GM18499 (cell line): Measurements from ENCODE around the gene PRDX5.
"Not testable (repeated sequence)": the region's sequence is repeated elsewhere in the genome, so short reads cannot be mapped to it uniquely, and the experiment has no call there.

Experiments used
- ATAC-seq: cut with Tn5 transposase; IDR thresholded peaks from one replicate; pipeline ENCODE4 v1.9.1; 2021; ENCODE audit warnings: moderate number of reproducible peaks; ENCODE audit not compliant: insufficient read depth, unreplicated experiment

The PRDX5 gene

DNA sequence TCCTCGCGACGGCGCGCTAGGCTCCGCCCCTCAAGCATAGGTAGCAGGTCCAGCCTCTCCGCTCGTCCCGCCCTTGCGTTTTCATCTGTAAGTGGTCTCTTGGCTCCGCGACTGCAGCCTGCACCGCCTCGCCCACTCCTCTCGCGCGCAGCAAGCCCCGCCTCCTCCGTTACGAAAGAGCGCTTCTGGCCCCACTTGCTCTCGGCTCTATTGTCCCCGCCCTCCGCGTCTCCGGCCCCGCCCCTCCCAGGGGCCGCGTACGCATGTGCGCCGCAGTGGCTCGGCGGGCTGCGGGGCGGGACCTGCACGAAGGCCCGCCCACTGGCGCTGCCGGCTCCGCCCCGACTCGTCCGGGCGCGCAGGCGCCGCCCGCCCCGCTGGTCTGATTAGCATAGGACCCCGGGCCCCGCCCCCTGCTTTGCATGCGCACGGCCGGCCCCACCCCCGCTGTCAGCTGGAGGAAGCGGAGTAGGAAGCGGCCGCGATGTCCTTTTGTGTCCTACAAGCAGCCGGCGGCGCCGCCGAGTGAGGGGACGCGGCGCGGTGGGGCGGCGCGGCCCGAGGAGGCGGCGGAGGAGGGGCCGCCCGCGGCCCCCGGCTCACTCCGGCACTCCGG, 12.7 kb upstream of the PRDX5 start, which contains the start of gene ESRRA:
Gene ESRRA, plus strand, starts transcription at position 450 of the 616 bp plus-strand sequence. CDS start 1,656 bp downstream, outside the sequence.
- ATAC-seq = peak; percentile 60

DNA sequence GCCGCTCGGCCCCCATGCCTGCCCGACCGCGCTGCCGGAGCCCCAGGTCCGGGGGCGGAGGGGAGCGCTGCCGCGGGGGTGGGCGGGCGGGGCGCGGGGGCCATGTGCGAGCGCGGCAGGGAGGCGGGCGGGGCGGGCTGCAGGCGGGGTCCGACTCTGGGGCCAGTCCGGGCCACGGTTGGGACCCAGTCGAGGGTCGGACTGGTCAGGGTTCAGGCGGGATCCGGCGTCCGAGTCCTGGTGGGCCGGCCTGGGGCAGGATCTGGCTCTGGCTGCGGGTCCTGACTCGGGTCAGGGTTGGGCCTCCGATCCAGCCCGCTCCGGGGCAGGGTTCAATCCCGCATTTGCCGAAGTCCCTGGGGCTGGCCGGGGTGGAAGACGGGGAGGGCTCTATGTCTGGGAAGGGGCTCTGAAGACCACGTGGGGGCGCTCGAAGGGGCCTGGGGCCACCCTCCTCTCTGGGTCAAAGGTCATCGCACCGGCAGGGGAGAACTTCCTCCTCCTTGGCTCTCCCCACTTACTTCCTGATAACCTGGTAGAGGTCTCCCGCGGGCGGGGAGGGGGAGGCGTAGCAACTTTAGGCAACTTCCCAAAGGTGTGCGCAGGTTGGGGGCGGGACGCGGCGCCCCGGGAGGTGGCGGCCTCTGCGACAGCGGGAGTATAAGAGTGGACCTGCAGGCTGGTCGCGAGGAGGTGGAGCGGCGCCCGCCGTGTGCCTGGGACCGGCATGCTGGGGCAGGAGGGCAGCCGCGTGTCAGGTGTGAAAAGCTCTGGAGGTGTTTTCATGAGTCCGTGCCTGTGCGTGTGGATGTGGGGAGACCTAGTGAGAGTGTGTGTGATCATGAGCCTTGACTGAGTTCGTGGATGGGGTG, 12.0 kb upstream of the PRDX5 start:
- no peak for ATAC-seq

DNA sequence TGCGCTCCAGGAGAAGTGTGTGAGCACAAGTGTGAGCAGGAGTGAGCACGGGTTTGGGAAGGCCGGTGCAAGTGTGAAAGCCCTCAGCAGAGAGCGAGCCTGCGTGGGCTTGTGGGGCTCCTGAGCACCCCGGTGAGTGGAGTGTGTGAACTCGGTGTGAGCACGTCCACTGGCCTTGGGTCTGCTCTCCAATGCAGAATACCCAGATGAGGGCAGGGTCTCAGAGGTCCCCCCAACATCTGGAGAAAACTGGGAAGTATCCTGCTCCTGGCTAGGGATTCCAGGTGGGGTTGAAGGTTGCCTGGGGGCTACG, 11.4 kb upstream of the PRDX5 start:
- ATAC-seq = no peak

DNA sequence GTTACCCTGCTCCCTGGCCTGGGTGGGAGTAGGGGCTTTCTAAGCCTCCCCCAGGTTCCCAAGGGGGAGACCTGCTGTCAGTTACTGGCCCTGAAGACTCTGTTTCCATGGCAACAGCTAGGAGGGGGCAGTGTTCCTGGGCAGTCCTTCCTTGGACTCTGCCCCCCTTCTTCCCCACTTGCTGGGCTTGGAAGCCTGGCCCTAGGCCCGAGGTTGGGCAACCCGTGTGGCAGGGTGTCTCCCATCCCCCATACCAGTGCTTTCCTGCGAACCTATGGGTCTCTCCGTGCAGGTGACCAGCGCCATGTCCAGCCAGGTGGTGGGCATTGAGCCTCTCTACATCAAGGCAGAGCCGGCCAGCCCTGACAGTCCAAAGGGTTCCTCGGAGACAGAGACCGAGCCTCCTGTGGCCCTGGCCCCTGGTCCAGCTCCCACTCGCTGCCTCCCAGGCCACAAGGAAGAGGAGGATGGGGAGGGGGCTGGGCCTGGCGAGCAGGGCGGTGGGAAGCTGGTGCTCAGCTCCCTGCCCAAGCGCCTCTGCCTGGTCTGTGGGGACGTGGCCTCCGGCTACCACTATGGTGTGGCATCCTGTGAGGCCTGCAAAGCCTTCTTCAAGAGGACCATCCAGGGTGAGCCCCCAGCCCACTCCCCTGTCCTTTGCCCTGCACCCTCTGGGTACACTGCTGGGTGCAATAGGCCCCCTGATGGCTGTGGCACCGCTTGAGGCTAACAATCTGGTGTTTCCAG, 10.9 kb upstream of the PRDX5 start:
- ATAC-seq = no peak

DNA sequence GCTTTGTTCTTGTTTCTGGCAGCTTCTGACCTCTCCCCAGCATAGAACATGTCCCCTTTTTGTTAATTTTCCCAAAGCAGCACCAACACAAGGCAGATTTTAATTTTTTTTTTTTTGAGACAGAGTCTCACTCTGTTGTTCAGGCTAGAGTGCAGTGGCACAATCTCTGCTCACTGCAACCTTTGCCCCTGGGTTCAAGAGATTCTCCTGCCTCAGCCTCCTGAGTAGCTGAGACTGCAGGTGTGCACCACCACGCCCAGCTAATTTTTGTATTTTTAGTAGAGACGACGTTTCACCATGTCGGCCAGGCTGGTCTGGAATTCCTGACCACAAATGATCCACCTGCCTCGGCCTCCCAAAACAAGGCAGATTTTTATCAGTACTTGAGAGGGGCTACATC, 10.1 kb upstream of the PRDX5 start:
- ATAC-seq = not testable (repeated sequence)

DNA sequence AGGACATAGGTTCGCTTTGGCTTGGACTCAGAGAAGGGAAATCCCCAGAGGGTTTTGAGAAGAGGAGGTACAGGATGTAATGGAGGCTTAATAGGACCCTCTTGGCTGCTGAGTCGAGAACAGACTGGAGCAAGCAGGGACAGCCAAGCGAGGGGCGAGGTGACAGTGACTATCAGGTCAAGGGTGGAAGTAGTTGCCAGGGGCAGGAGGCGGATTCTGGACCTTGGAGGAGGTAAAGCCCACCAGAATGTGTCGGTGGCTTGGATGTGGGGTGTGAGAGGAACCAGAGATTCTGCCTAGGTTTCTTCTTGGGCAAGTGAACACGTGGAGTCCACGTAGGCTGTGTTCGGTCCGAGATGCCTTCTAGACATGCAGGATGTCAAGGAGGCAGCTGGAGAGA, 5.0 kb upstream of the PRDX5 start:
- no peak for ATAC-seq

DNA sequence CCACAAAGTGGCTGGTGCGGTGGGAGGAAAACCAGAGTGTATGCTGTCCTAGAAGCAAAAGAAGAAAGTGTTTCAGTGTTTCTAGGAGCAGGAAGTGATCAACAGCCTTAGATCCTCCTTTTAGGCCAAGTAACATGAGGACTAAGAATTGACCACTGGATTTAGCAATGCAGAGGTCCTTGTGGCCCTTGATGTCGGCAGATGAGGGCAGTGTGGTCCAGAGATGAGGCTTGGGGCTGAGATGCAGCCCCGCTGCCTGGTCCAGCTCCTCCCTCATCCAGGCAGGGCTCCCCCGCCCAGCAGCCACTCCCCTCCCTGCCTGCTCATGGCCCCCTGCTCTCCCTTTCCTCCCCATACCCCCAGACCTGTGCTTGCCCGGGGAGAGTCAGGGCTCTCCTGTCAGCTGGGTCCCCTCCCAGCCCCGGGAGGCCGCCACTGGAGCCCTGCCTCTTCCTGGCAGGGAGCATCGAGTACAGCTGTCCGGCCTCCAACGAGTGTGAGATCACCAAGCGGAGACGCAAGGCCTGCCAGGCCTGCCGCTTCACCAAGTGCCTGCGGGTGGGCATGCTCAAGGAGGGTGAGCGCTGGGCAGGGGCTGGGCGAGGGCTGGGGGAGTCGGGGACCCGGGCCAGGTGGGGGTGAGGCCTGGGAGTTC, 4.3 kb upstream of the PRDX5 start:
- ATAC-seq = no peak

DNA sequence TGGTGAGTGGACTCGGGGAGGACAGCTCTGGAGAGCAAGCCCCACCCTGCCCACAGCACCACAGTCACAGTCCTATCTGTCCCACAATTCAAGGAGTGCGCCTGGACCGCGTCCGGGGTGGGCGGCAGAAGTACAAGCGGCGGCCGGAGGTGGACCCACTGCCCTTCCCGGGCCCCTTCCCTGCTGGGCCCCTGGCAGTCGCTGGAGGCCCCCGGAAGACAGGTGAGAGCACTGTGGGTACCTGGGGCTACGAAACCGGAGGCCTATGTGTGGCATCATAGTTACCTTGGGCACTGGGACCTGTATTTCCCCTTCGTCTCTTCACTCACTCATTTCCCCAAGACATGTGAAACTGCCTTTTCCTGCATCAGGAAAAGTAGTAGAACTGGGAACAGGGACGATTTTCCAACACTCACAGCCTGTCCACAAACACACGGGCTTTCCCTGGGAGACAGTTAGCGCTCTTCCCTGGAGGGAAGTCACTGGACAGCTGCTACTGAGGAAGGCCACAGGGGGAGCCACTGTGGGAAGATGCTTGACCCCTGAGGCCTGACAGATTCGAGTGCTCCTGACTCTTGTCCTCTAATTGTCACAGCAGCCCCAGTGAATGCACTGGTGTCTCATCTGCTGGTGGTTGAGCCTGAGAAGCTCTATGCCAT, 3.6 kb upstream of the PRDX5 start:
- ATAC-seq = no peak

DNA sequence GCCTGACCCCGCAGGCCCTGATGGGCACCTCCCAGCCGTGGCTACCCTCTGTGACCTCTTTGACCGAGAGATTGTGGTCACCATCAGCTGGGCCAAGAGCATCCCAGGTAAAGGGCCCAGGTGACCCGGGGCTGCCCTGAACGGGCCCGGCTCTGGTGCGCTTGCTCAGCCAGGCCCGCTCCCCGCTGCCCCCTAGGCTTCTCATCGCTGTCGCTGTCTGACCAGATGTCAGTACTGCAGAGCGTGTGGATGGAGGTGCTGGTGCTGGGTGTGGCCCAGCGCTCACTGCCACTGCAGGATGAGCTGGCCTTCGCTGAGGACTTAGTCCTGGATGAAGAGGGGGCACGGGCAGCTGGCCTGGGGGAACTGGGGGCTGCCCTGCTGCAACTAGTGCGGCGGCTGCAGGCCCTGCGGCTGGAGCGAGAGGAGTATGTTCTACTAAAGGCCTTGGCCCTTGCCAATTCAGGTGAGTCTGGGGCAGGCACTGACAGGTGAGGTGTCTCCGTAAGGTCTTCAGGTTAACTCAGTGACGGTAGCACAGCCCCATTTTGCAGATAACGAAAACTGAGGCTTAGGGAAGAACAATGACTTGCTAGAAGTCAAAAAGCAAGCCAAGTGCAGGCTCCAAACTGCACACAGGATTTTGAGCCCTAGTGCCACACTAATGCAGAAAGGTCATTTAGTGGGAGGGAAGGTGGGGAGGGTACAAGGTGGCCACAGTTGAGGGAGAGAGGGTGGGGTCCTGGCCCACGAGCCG, 2.9 kb upstream of the PRDX5 start:
- ATAC-seq = no peak

DNA sequence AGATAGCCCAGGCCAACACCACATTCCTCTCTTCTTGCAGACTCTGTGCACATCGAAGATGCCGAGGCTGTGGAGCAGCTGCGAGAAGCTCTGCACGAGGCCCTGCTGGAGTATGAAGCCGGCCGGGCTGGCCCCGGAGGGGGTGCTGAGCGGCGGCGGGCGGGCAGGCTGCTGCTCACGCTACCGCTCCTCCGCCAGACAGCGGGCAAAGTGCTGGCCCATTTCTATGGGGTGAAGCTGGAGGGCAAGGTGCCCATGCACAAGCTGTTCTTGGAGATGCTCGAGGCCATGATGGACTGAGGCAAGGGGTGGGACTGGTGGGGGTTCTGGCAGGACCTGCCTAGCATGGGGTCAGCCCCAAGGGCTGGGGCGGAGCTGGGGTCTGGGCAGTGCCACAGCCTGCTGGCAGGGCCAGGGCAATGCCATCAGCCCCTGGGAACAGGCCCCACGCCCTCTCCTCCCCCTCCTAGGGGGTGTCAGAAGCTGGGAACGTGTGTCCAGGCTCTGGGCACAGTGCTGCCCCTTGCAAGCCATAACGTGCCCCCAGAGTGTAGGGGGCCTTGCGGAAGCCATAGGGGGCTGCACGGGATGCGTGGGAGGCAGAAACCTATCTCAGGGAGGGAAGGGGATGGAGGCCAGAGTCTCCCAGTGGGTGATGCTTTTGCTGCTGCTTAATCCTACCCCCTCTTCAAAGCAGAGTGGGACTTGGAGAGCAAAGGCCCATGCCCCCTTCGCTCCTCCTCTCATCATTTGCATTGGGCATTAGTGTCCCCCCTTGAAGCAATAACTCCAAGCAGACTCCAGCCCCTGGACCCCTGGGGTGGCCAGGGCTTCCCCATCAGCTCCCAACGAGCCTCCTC, 2.0 kb upstream of the PRDX5 start:
- ATAC-seq = not testable (repeated sequence)

DNA sequence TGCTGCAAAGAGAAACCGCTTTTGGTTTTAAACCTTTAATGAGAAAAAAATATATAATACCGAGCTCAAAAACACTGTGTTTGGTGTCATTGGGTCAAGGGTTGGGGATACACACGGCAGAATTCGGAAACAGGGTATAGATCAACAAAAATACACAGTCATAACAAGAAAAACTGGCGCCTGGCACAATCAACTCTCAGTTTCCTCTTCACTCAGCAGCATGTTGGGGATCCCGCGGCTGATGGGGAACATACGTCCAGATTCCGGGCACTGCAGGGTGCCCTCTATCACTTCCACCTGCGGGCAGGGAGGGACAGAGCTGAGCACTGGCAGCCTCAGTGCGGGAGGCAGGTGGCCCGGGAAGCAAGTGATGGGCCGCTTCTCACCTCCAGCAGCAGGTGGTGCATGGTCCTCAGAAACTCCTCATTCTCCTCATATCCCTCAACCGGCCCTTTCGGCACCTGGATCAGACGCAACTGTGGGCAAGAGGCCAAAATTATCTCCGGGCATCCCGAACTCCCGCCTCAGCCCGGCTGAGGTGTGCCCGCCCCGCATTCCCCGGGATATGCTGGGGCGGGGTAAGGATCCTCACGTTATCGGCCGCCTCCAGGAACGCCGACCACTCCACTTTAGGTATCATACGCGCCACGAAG, 1.1 kb upstream of the PRDX5 start:
- peak; percentile 5 for ATAC-seq

DNA sequence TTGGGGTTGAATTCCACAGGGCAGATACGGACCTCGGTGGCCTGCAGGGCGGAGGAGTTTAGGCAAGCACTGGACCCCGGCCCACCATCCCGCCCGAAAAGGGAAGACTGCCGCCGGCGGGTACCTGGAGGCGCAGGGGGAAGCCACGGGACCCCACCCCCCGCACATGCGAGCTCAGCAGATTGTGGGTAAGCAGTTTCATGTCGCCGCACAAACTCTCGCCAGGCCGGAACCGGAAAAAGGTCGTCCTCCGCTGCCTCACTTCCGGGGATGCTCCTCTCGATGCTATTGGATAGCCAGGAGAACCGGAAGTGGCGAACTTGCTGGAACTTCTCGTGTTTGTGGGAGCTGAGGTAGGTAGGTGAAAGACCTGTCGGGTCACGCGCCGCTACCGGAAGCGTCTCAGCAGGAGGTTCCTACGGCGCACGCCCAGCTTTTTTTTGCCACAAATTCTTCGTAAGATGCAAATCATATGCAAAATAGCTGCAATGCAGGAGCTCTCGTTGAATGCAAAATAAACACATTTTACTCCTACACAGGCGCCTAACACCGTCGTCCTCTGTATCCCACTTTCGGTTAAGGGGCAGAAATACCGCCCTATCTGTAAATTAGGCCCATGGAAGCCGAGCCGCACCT, 478 bp upstream of the PRDX5 start, which contains the start of gene TRMT112:
Gene TRMT112, minus strand, starts transcription at position 235 of the 636 bp plus-strand sequence. Its CDS starts 33 bp downstream, at position 202.
- ATAC-seq = peak; percentile 39

DNA sequence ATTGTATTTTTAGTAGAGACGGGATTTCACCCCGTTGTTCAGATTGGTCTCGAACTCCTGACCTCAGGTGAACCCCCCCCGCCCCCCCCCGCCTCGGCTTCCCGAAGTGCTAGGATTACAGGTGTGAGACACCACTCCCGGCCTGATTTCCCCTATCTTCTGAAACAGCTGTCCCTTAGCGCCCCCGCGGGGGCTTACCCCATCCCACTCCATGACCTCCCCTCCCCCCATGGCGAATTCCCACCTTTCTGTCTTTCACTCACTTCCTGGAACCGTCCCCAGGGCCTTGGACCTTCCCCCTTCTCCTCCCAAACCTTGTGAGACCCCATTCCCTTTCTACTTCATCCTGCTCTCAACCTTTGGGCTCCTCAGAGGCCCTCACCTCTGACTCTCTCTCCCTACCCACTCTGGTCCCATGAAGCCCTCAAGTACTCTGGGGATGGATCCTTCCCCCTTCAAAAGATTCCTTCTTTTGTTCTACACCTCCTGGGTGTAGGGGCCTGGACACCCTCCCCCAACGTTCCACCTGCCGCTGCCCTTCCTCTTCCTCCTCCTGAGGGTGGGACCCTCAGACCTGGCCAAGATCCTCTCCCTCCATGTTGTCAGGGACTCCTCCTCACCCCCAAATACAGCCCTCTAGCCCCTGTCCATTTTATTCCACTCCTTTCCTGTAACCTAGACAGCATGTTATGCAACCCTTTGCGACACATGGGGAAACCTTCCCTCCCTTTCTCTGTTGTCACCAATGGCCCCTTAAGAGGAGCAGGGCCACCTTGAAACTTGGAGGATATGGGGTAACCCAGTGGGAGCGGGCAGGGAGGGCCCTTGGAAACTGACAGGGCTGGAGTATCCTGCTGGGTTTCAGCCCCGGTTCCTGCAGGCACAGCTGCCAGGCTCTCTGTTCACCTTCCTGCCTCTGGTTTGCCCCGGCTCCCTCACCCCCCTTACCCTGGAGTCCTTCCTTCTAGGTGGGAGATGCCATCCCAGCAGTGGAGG, 1.1 kb downstream of the PRDX5 start:
- no peak for ATAC-seq

DNA sequence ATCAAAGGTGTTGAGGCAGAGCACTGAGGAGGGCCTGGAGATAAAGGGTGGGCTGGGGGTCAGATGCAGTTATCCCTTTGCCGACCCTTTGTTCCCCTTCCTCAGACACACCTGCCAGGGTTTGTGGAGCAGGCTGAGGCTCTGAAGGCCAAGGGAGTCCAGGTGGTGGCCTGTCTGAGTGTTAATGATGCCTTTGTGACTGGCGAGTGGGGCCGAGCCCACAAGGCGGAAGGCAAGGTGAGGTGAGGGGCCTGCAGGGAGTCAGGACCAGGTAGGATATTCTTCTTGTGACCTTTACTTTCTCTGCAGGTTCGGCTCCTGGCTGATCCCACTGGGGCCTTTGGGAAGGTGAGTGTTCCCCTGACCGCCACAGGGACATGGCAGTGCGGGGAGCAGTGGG, 2.6 kb downstream of the PRDX5 start:
- no peak for ATAC-seq

DNA sequence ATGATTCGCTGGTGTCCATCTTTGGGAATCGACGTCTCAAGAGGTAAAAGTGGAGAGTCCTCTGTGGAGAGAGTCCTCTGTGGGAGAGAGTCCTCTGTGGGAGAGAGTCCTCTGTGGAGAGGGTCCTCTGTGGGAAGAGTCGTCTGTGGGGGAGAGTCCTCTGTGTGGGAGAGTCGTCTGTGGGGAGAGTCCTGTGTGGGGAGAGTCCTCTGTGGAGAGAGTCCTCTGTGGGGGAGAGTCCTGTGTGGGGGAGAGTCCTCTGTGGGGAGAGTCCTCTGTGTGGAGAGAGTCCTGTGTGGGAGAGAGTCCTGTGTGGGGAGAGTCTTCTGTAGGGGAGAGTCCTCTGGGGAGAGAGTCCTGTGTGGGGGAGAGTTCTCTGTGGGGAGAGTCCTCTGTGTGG, 3.1 kb downstream of the PRDX5 start:
- ATAC-seq = no peak

DNA sequence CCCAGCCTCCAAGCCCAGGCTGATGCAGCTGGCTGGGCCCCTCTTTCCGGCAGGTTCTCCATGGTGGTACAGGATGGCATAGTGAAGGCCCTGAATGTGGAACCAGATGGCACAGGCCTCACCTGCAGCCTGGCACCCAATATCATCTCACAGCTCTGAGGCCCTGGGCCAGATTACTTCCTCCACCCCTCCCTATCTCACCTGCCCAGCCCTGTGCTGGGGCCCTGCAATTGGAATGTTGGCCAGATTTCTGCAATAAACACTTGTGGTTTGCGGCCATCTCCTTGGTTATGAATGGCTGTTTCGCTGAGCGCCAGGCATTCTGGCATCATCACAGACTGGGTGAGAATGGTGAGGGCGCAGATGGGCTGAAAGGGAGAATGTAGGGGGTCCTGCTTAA, 3.6 kb downstream of the PRDX5 start:
- ATAC-seq = no peak
